ENCODE results near the gene HTRA1.

HTRA1 gene

DNA sequence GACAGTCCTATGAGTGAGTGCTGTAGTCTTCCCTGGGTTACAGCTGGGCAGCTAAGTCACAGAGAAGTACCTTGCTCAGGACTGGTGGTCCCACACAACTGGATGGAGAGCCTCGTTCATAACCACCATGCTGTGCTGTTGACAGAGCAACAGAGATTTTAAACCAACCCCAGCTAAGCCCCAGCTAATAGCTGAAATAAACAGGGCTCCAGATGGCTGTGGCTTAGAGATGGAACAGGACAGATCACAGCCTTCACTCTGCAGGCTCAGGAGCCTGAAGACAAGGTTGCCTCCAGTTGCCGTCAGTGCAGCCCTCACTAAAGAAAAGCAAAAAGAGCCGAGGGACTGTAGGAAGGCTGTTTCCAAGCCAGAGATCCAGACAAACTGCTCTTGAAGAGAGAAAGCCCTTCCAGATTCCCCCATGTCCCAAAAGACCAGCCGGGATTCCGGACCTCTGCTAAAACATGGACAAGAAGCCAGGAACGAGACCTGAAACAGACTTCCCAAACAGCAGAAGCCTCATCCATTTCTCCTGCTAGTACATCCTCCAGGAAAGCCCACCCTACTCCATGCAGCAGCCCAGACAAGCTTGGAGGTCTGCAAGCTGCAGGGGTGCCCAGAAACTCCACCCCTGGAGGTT is 4.2 kb downstream of the HTRA1 start:
- Histone ChIP-seq H3K4me1 (ENCODE audit: insufficient read depth, low read length) (peaks cover 3% of the 10 kb centered on the region; the same call in 1 of the 2 replicates), H3K27ac (ENCODE audit: low read length) (no peak overlapping the region), H3K27me3 (ENCODE audit: insufficient read depth, low read length) (peaks cover 57% of the 10 kb centered on the region), H3K9ac (ENCODE audit: low read depth, low read length) (no peak overlapping the region), H3K9me3 (ENCODE audit: insufficient read depth, low read depth, low read length) (no peaks in the 10 kb centered on the region; the same call in 1 of the 2 replicates), H3K36me3 (ENCODE audit: insufficient read depth, low read depth, low read length) (no peaks in the 10 kb centered on the region), H3K4me3 (ENCODE audit: low read length) (no peak overlapping the region)

- peaks cover 3% of the 10 kb centered on the region; the same call in 1 of the 2 replicates for H3K4me1 ChIP-seq (ENCODE audit: insufficient read depth, low read length)
- no peaks in the 10 kb centered on the region; the same call in 1 of the 2 replicates for H3K9me3 ChIP-seq (ENCODE audit: insufficient read depth, low read depth, low read length)
- no peak overlapping the region for H3K4me3 ChIP-seq (ENCODE audit: low read length)
- peaks cover 47% of the 10 kb centered on the region for H3K27me3 ChIP-seq (ENCODE audit: insufficient read depth, low read length)
- H3K36me3 ChIP-seq (ENCODE audit: insufficient read depth, low read depth, low read length), result no peaks in the 10 kb centered on the region
- no peak overlapping the region for H3K9ac ChIP-seq (ENCODE audit: low read depth, low read length)
- no peak overlapping the region for H3K27ac ChIP-seq (ENCODE audit: low read length)
These were observed 5.6 kb downstream of the HTRA1 start for GRCh38 chr10:122466951-122467381.

- Histone ChIP-seq H3K27ac (ENCODE audit: low read length) (no peak overlapping the region), H3K4me1 (ENCODE audit: insufficient read depth, low read length) (peaks cover 3% of the 10 kb centered on the region; the same call in 1 of the 2 replicates), H3K9ac (ENCODE audit: low read depth, low read length) (no peak overlapping the region)
These were observed 6.3 kb downstream of the HTRA1 start for GRCh38 chr10:122467701-122468100.

DNA sequence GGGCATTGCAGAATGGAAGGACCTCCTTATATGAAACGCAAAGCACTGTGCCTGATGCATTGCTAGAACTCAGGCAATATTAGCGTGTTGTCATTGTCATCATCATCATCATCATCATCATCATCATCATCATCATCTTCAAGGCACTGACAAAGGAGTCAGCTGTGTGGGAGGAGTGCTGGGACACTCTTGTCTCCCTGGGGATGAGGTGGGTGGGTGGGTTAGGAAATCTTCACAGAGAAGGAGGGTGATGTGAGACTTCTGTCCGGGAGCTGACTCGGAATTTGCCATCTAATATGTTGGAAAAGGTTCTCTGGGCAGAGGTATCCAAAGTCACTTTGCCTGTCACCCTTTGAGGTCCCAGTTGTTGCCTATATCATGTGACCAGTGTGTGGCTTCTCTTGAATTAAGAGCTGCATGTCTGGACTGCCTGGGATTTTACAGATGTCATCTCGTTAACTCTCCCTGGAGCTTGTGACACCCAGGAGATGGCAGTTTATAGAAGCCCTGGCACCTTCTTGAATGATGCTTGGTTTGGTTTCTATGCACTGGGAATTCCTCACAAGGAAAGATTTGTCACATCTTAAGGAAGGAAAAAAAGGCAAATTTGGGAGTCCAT is 7.1 kb downstream of the HTRA1 start:
- H3K4me3 ChIP-seq (ENCODE audit: low read length), result no peak overlapping the region
- no peaks in the 10 kb centered on the region for H3K36me3 ChIP-seq (ENCODE audit: insufficient read depth, low read depth, low read length)
- H3K27me3 ChIP-seq (ENCODE audit: insufficient read depth, low read length), result peaks cover 32% of the 10 kb centered on the region
- H3K9ac ChIP-seq (ENCODE audit: low read depth, low read length), result no peak overlapping the region
- no peaks in the 10 kb centered on the region for H3K4me1 ChIP-seq (ENCODE audit: insufficient read depth, low read length)
- H3K9me3 ChIP-seq (ENCODE audit: insufficient read depth, low read depth, low read length), result no peaks in the 10 kb centered on the region
- H3K27ac ChIP-seq (ENCODE audit: low read length), result no peak overlapping the region

More at GRCh38 chr10:122467701-122468100, 6.3 kb downstream of the HTRA1 start:
- peaks cover 39% of the 10 kb centered on the region for H3K27me3 ChIP-seq (ENCODE audit: insufficient read depth, low read length)
- H3K4me3 ChIP-seq (ENCODE audit: low read length), result no peak overlapping the region
- no peaks in the 10 kb centered on the region for H3K9me3 ChIP-seq (ENCODE audit: insufficient read depth, low read depth, low read length)
- H3K36me3 ChIP-seq (ENCODE audit: insufficient read depth, low read depth, low read length), result no peaks in the 10 kb centered on the region

GRCh38 chr10:122468926-122469781 is 7.8 kb downstream of the HTRA1 start:
- Histone ChIP-seq H3K9me3 (ENCODE audit: insufficient read depth, low read depth, low read length) (no peaks in the 10 kb centered on the region), H3K27me3 (ENCODE audit: insufficient read depth, low read length) (peaks cover 25% of the 10 kb centered on the region)

DNA sequence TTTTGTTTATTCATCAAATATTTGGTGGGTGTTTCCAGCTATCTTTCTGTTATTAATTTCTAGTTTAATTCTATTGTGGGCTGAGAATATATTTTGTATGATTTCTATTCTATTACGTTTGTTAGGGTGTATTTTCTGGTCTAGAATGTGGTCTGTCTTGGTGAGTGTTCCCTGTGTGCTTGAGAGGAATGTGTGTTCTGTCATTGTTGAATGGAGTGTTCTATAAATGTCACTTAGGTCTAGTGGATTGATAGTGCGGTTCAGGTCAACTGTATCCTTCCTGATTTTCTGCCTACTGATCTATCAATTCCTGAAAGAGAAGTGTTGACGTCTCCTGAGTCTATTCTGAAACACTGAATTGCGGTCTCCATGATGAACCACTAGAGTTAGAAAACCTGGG is 8.5 kb downstream of the HTRA1 start:
- Histone ChIP-seq H3K9me3 (ENCODE audit: insufficient read depth, low read depth, low read length) (no peaks in the 10 kb centered on the region), H3K27me3 (ENCODE audit: insufficient read depth, low read length) (peaks cover 18% of the 10 kb centered on the region), H3K27ac (ENCODE audit: low read length) (no peak overlapping the region), H3K4me1 (ENCODE audit: insufficient read depth, low read length) (peaks cover 10% of the 10 kb centered on the region), H3K36me3 (ENCODE audit: insufficient read depth, low read depth, low read length) (no peaks in the 10 kb centered on the region), H3K4me3 (ENCODE audit: low read length) (no peak overlapping the region), H3K9ac (ENCODE audit: low read depth, low read length) (no peak overlapping the region)

More at GRCh38 chr10:122468926-122469781, 7.8 kb downstream of the HTRA1 start:
- peaks cover 5% of the 10 kb centered on the region; the same call in 1 of the 2 replicates for H3K4me1 ChIP-seq (ENCODE audit: insufficient read depth, low read length)
- no peak overlapping the region for H3K27ac ChIP-seq (ENCODE audit: low read length)
- no peak overlapping the region for H3K9ac ChIP-seq (ENCODE audit: low read depth, low read length)
- no peaks in the 10 kb centered on the region for H3K36me3 ChIP-seq (ENCODE audit: insufficient read depth, low read depth, low read length)
- H3K4me3 ChIP-seq (ENCODE audit: low read length), result no peak overlapping the region

DNA sequence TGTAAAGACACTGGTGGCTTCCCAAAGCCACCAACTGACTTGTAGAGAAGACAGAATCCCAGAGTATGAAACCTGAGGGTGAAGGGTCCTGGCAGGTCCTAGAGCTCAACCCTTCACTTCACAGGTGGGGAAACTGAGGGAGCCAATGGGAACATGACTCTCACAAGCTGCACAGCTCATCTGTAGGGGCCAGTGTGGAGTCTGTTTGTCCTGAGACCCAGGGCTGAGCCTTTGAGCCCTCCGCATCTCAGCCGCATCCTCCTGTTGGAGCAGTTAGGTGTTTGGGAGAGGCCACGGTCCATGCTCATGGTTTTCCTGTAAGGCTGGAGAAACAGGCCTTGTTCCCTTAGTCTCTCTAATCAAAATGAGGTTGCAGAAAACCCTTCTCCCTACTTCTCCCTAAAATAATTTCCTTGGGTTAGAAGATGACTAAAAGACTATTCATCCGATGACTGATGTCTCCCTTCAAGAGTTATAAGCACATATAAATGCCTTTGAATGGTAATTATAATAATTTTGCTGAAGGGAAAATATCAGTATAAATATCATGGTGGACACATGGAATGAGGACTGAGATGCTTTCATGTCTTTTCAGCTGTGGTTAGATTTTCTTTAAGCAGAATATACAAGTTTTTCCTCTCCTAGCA is 10.3 kb downstream of the HTRA1 start:
- no peak overlapping the region for H3K27ac ChIP-seq (ENCODE audit: low read length)
- no peaks in the 10 kb centered on the region for H3K36me3 ChIP-seq (ENCODE audit: insufficient read depth, low read depth, low read length)
- H3K4me1 ChIP-seq (ENCODE audit: insufficient read depth, low read length), result peaks cover 27% of the 10 kb centered on the region
- H3K9me3 ChIP-seq (ENCODE audit: insufficient read depth, low read depth, low read length), result no peaks in the 10 kb centered on the region
- H3K27me3 ChIP-seq (ENCODE audit: insufficient read depth, low read length), result peaks cover 3% of the 10 kb centered on the region; the same call in 1 of the 2 replicates
- H3K4me3 ChIP-seq (ENCODE audit: low read length), result no peak overlapping the region
- H3K9ac ChIP-seq (ENCODE audit: low read depth, low read length), result no peak overlapping the region

- Histone ChIP-seq H3K36me3 (ENCODE audit: insufficient read depth, low read depth, low read length) (no peaks in the 10 kb centered on the region), H3K4me1 (ENCODE audit: insufficient read depth, low read length) (peaks cover 35% of the 10 kb centered on the region), H3K27ac (ENCODE audit: low read length) (no peak overlapping the region)
These were observed 11.8 kb downstream of the HTRA1 start for GRCh38 chr10:122473116-122473515.

DNA sequence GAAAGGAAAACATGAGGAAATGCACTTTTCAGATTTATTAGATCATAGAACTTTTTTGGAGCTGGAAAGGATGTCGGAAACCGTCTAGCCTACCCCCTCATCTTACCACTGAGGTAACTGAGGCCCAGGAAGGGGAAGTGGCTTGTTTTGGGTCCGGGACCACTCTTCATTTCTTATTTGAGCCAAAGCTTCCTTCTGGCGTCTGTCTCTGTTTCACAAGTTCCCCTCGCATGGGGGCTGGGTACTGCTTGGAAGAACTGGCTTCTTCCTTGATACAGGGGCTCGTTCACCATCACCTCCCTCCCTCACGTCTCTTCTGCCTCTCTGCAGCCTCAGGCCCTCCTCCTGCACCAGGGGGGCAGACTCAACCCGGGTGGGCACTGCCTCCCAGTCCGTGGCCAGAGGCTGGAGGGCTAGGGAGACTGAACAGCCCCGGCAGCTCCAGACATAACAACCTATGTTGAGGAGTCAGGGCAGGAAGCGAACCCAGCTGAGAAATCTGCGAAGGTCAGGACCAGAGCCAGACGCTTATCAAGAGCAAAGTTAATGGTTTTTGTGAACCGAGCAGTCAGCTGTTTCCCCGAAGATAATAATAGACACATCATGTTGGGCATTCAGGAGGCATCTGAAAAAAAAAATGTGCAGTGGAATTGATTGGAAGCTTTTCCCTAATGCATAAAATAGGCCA is 12.9 kb downstream of the HTRA1 start:
- no peaks in the 10 kb centered on the region for H3K36me3 ChIP-seq (ENCODE audit: insufficient read depth, low read depth, low read length)
- no peaks in the 10 kb centered on the region for H3K9me3 ChIP-seq (ENCODE audit: insufficient read depth, low read depth, low read length)
- H3K9ac ChIP-seq (ENCODE audit: low read depth, low read length), result no peak overlapping the region
- H3K4me1 ChIP-seq (ENCODE audit: insufficient read depth, low read length), result peaks cover 41% of the 10 kb centered on the region
- no peaks in the 10 kb centered on the region for H3K27me3 ChIP-seq (ENCODE audit: insufficient read depth, low read length)
- H3K4me3 ChIP-seq (ENCODE audit: low read length), result no peak overlapping the region
- H3K27ac ChIP-seq (ENCODE audit: low read length), result no peak overlapping the region

More at GRCh38 chr10:122473116-122473515, 11.8 kb downstream of the HTRA1 start:
- Histone ChIP-seq H3K9ac (ENCODE audit: low read depth, low read length) (no peak overlapping the region), H3K27me3 (ENCODE audit: insufficient read depth, low read length) (no peaks in the 10 kb centered on the region), H3K9me3 (ENCODE audit: insufficient read depth, low read depth, low read length) (no peaks in the 10 kb centered on the region), H3K4me3 (ENCODE audit: low read length) (no peak overlapping the region)

DNA sequence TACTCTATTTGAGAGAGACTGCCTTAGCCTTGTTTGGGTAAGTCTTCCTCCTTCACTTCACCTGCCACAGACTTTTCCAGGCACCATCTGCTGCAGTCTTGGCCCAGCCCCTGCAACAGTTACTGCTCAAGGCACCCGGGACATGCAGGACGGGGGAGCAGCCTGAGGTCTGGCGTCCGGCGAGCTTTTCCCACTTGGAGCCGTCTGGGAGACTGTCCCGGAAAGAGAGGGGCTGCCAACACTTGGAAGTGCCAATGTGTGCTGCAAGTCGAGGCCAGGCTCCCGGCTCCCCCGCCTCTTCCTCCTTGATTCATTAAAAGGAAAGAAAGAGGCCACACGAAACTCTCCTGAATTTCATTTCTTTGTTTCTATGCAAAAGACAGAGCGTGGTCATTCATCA is 13.7 kb downstream of the HTRA1 start:
- H3K9ac ChIP-seq (ENCODE audit: low read depth, low read length), result no peak overlapping the region; the same call in 1 of the 2 replicates
- no peak overlapping the region for H3K27ac ChIP-seq (ENCODE audit: low read length)
- peaks cover 41% of the 10 kb centered on the region for H3K4me1 ChIP-seq (ENCODE audit: insufficient read depth, low read length)
- H3K27me3 ChIP-seq (ENCODE audit: insufficient read depth, low read length), result no peaks in the 10 kb centered on the region
- H3K4me3 ChIP-seq (ENCODE audit: low read length), result no peak overlapping the region
- no peaks in the 10 kb centered on the region for H3K36me3 ChIP-seq (ENCODE audit: insufficient read depth, low read depth, low read length)
- H3K9me3 ChIP-seq (ENCODE audit: insufficient read depth, low read depth, low read length), result no peaks in the 10 kb centered on the region

Measured in iPS-20b (cell line).